Stimulated activated CD4-positive, alpha-beta T cell treated with anti-CD3 and anti-CD28 coated beads, Interleukin-15, amount 100 ng/mL, for 48 hours (primary cell): ENCODE measurements around the gene GJD3.

Experiments used
- DNase-seq, 2 donors: peaks; one replicate each; pipeline ENCODE4 v3.0.0-alpha.2; 2020; ENCODE audit warnings: low read depth in 2 of 2

The GJD3 gene

DNA sequence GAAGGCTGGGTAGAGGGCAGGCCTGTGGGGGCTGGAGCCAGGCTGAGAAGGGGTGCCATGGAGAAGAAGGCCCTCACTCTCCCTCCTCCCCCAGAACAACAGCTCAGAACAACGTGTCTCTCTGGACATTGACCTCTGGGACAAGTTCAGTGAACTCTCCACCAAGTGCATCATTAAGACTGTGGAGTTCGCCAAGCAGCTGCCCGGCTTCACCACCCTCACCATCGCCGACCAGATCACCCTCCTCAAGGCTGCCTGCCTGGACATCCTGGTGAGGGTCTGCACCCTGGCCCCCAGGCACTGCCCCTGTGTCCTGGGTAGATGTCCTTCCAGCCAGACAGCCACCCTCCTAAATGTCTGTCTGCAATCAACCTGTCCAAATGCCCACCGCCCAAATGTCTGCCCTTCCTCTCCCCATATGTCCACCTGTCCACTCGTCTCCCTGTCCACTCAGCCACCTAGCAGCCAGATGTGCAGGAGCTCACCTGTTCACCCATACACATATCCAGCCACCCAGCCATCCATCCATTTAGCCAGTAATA, 12.2 kb downstream of the GJD3 start:
- DNase-seq: no peak

DNA sequence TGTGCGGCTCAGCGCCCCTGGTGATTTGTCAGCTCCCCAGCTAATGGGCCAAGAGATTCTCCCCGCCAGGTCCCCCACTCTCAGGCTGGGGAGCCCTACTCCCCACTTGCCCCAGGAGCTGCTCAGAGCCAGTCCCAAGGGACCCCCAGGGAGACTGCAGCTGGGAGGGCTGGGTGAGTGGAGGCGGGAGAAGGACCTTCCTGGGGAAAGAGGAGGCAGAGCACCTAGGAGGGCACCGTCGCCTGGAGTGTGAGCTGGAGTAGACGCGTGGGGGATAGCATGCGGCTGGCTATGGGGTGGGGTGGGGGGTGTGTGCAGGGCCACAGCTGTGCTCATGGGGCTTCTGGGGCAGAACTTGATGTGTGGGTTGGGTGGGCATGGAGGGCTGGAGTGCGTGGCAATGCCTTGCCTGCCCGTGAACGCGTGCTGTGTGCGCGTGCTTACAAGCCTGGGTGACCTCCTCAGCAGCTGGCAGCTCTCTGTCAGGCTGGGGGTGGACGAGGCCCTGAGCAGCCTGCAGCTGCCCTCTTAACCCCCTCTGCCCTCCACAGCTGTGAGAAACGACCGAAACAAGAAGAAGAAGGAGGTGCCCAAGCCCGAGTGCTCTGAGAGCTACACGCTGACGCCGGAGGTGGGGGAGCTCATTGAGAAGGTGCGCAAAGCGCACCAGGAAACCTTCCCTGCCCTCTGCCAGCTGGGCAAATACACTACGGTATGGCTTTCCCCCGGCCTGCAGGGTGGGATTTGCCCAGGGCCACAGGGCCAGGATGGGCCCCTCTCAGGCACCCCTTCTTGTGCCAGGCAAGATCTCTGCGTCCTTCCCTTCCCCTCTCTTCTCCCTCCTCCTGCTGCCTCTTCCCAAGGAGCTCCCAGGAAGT, 12.9 kb downstream of the GJD3 start:
- DNase-seq: no peak

DNA sequence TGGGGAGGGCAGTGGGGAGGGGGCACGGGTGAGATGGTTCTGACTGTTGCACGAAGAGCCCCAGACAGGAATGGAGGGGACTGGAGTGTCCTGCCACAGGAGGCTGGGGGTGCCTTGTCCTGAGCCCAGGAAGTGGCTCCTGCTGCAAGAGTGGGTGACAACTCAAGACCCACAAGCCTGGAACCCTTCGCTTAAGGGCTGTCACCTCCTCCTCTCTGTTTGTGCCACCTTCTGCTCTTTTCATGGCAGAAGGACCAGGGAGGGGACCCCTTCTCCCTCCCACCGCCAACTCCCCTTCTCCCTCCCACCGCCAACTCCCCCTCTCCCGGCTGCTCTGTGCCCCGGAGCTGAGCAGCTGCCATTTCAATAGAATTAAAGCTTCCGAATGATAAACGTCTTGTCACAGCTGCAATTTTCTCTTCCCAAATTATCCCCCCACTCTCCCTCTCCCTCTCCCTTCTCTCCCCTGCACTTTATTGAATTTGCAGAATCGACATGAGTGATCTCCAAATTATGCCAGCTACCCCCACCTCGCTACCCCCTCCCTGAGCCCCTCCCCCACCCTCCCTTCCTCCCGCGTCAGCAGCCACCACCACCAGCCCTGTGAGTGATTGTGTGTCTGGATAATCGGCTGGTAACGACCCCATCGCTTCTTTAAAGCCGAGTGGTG, 13.7 kb downstream of the GJD3 start:
- no peak for DNase-seq

DNA sequence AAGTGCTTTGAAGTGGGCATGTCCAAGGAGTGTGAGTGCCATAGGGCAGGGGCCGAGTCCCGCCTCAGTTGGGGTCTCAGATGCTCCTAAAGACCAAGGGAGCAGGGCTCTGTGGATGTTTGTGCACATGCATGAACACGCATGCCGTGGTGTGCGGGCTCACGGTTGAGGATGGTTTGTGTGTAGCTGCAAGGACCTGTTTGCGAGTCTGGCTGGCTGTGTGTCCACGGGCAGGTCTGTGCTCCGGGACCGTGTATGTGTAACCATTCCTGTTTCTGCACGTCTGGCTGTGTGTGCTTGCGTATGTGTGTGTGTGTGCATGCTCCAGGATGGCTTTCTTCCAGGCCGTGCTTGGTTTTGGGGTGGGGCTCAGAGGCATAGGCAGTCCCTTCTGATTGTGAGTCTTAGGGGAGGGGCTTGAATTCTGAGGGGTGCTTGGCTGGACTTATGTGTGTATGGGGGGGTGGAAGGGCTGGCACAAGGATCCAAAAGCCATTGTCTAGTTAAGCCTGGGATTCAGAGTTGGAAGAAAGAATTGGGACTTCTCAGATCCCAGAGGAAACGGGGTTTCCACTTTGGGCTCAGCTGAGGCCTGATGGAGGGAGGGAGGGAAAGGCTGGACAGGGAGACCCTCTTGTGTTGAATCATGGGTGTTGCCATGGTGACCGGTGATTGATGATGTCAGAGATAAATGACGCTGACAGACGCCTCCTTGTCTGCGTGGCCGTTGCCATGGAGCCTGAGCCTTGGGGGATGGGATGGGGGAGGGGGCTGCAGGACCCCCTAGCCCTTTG, 14.4 kb downstream of the GJD3 start:
- DNase-seq: no peak

DNA sequence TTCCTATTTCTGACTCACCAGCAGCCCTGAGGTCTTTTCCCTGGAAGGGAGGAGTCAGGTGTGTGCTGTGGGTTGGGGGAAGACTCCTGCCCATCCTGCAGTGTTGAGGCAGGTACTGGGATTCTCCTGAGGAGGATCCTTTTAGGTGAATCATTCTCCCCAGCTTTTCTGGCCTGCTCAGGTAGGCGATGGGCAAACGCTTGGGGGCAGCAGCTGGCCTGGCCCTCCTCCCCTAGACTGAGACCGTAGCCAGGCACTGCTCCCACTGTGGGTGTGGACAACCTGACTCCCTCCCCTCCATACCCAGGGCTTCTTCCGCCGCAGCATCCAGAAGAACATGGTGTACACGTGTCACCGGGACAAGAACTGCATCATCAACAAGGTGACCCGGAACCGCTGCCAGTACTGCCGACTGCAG, 15.1 kb downstream of the GJD3 start:
- DNase-seq: no peak

DNA sequence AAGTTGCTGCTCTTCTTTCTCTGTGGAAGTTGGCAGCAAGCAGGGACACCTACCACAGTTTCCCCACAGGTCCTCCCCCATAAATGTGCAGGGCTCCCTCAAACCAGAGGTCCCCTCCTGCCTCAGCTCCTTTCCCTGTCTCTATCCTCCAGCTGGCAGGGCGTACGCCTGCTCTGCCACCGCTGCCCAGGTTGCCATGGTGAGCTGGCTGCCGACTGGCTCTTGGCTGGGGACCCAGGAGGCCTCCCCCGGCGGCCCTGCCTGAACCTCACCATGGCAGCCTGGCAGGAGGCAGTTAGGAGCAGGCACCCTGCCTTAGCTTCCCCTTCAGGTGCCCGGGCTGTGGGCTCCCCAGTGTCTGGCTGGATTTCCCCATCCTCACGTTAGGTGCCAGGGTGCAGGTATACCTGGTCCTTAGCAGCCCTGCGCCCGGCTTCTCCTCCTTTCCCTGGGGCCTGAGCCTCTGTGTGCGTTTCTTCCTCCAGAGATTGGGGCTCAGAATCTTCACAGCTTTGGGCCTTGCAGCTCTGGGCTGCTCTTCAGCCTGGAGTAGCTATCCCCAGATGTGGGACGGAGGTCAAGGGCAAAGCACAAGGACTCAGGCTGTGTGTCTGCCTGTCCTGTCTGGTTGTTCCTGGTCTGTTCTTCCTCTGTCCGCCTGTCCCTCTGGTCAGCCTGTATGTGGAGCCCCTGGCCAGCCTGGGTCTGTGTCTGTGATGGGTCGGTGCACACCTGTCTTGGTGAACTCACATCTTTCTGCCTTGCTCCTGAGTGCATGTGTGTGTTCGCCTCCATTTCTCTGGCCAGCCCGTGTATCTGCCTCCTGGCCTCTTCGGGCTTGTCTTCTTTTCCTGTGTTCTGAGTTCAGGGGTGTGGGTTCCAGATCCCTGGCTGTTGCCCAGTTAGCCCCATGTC, 15.7 kb downstream of the GJD3 start:
- DNase-seq: no peak

DNA sequence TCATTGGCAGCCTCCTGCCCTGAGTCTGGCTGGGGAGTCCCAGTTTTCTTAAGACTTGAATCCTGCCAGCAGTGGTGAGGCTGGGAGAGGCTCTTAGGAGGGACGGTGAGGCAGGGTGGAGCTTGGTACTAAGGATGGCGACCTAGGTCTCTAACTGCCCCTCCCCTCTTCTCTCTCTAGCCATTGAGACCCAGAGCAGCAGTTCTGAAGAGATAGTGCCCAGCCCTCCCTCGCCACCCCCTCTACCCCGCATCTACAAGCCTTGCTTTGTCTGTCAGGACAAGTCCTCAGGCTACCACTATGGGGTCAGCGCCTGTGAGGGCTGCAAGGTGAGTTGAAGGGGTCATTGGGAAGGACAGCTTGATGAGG, 16.4 kb downstream of the GJD3 start:
- DNase-seq: no peak

DNA sequence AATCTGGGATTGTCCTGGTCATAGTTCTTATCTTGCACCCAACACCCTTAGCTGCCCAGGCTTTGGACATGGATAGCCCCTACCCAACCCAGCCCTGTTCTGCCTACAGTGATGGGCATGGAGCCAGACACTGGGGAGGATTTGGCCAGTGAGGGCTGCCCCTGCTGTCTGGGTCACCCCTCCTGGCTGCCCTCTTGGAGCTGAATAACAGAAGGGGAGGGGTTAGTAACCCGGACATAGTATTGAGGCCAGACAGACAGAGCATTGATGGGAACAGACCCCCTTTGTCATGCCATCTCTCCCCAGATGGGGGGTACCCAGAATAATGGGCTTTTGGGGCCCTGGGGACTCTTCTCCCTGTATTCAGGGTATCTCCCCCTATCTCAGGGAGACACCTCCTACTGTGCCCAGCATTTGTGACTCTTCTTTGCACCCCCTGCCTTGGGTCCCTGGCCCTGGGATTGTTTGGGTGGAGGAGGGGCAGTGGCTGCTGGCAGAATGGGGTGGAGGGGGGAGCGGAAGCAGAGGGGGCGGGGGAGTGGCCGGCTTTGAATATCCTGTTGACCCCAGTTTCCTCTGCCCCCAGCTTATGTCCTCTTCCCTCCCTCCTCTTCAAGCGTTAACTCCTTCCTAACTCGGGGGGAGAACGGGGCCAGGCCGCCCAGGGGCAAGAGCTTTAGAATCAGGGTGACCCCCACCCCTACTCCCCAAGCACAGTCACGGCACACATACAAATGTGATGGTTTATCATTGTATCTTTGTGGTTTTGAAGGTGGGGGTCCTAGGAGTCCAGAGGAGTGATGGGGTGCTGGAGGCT, 17.0 kb downstream of the GJD3 start:
- no peak for DNase-seq

DNA sequence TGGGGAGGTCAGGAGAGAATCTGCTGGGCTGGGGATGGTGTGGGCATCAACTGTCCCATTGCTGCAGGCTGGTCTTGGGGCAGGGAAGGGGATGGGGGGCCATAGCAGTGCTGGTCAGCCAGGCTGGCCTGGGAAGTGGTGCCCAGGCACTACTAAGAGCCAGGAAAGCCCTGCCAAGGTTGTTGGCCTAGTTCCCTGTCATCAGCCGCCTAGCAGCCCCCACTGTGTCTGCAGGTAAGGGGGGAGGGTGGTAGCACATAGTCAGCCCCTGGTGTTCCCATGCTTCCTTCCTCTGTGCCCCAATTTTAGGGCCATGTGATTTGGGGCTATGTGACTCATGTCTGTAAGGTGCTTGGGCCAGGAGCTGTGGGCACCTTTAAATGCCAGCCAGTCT, 17.8 kb downstream of the GJD3 start:
- DNase-seq: no peak

DNA sequence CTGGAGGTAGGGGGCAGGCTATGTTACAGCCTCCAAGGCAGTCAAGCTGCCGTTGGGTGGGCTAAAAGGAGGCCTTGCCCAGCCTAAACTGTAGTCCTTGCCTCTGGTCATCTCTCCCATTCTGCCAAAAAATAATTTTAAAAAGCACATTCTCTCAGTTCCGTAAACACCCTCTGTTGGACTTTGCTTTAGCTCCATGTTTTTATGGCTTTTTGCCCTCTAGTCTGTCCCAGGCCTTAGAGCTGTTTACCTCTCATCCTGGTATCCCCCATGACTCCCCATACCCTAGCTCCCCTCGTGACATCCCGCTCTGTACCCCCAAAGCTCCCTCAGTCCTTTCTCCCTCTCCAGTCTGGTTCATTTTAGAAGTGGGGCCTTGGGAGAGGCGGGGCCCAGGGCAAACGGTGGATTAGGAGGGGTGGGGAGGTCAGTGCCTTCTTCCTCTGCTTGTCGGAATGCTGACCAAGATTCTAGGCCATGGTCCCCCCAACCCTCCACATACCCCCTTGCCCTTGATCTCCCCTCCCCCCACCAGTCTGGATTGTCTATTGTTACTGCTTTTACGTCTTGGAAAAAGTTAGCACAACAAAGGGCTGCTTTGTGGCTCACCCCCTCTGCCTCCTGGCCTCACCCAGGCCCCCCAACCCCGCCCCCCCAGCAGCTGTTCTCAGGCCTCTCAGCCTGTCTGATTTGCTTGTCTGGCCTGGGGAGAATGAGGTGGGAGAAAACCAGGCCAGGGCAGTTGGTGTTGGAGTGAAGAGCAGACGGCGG, 18.4 kb downstream of the GJD3 start:
- DNase-seq: no peak

DNA sequence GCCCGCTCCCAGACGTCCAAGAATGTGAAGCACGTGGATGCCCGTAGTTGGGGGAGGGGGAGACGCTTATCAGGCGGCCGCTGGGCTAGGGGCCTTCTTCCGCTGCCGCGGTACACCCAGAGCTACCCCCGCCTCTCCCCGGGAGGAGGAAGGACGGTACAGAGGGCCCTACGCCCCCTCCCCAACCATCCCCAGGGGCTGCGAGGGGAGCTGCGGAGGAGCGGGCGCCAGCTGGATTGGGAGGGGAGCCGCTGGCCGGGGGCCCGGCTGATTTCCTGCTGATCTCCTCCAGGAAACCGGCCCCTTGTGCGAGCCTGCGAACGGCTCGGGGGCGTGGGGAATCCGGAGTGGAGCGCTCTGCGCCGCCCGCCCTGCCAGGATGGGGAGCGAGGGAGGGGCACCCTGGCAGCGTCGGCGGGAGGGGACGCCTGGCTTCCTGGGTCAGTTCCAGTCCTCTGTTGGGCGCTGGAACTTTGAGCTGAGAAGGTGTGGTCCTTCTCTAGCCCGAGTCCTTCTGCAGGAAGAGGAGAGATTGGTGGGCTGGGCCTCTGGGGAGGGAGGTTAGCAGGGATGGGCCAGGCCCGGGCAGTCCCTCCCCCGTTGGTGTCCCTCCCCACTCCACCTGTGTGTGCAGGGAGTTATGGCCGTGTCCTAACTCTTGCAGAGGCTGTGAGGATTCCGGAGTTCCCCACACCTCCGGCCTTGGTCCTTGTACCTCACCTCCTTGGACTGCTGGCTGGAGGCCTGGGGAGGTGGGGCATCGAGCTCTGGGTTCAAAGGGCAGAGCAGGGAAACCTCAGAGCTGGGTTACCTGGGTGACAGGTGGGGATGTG, 19.2 kb downstream of the GJD3 start:
- no peak for DNase-seq

DNA sequence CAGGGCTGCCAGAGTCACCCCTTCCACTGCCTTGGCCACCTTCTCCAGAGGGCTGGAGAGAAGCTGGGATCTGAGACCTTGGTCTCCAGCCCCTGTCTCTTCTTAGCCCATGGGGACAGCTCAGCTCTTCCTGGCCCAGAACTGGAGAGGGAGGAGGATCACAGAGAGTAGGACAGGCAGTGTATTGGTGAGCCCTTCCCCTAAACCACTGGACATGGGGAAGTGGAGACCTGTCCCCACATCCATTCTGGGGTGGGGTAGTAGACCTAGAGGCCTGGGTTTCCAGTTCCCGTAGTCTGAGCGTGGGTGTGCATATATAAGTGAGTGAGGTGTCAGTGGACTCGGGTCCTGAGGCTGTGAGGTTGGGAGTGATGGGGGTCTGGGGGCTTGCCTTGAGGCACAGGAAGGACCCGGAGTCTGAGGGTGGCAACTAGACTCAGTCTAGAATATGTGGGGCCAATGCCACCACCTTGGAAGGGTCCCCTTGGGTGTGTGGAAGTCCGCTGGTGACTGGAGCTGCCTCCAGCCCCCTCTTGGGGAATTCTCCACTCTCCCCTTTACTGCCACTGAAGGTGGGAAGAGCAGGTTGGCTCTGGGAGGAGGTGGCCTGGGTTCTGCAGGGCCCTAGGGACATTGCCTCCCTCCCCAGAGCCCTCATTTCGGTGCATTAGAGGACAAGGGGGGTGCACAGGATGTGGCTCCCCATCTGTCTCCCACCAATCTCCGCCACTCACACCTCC, 19.9 kb downstream of the GJD3 start:
- no peak for DNase-seq

DNA sequence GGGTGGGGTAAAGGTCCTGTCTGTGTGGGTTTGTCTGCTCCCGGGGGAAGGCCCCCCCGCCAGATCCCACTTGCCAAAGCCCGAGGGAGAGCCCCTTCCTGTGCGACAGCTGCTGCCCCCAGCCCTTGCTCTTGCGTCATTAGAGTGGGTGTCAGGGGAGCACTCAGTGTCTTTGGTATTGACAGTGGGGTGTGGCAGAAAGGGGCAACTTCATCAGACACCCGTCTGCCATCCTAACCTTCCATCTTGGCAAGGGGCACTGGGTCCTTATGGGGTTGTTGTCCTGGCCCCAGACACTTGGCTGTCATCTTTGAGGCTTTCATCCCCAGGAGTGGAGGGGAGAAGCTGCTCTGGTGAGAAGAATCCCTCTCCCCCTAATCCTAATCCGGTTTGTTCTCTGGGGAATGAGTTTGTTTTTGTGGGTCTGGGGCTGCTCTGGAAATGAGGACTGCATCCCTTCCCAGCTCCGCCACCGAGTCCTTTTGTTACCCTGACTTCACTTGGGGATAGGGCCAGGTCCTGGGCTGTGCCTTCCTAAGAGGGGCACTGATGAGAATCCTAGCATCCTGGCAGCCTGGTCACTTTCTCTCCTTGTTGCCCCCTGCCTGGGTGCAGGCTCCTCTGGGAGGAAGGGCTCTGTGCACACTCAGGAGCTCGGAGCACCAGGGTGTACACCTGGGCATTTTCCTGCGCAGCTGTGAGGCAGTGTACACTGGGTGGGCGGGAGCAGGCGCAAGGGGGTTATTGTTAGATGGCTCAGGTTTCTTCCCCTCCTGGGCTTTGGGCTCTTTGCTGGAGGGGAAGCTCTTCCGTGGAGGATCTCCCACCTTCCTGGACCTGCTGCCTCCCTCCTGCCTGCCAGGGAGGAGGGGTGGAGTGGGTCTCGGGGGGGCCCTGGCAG, 21.1 kb downstream of the GJD3 start:
- no peak for DNase-seq

DNA sequence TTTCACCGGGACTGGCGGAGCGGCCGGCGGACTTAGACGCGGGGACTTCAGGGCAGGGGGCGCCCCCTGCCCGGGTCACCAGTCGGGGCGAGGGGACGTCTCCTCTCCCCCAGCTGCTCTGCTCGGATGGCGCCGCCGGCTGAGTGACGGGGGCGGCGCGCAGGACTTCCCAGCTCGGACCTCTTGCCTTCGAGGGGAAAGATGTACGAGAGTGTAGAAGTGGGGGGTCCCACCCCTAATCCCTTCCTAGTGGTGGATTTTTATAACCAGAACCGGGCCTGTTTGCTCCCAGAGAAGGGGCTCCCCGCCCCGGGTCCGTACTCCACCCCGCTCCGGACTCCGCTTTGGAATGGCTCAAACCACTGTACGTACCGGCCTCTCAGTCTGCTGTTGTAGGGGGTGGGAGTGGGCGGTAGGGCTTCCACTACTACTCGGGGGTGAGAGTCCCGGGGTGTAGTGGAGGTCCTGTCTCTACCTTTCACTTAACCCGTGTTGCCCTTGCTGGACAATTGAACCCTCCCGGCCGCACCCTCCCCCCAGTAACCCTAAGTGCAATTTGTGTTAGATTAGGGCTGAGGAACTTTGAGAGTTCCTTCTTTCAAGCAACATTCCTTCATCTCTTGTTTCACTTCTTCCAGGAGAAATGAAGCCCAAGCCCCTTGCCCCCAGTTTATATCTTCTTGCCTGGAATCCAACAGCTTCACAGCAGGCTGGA, 21.9 kb downstream of the GJD3 start:
- no peak for DNase-seq

DNA sequence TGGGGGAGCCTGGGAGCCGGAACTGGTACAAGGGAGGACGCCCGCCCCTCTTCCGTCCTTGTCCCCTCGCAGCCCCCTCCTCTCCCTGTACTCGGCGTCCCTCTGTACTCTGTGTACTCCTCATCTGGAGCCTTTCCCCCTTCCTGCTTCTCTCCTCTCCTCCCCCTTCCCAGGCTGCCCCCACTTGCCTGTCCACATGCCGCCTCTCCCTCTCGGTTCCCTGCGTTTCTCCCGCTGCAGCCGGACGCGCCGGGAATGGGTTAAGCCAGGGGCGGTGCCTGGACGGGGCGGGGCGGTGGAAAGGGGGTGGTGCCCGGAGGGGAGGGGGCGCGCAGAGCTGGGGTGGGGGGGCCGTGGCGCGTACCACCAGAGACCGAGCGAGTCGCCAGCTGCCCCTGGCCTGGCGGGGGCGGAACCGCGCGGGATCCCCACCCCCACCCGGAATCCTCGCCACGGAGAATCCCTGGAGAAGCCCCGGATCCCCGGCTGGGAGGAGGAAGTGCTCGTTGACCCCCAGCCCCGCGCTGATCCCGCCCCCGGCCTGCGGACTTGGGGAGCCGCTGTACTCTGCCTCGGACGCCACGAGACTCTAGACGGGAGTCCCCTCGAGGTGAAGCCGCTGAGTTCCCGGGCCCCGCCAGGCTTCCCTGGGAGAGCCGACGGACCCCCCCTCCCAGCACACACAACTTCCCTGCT, 22.6 kb downstream of the GJD3 start:
- no peak for DNase-seq
